ENCODE data around the gene RNF126. TPM values are rescaled to one million over a fixed set of nuclear protein-coding genes. Genes with fewer than 3 reads are reported as not detected.

RNF126 gene
- total RNA-seq, 1 experiment from 2014 or later = 61.2 TPM

GRCh38 chr19:645912-646778 lies 16.9 kb downstream of the RNF126 start:
- no peaks in the 10 kb centered on the region for H3K27me3 ChIP-seq (ENCODE audit: control insufficient read depth, insufficient read depth, low read length)
- no peak overlapping the region for H3K27ac ChIP-seq (ENCODE audit: low read length)
- intact Hi-C loops (cut with micrococcal nuclease; ENCODE audit: unreplicated experiment) = no loop called here
- ATAC-seq (0 out of 2 replicates have a peak, but pooled peaks have one; percentile 5), DNase-seq (ENCODE audit: low read depth, low spot score) (no peak)
- no peaks in the 10 kb centered on the region for H3K9me3 ChIP-seq (ENCODE audit: control insufficient read depth, insufficient read depth, low read depth, low read length)
- H3K36me3 ChIP-seq (ENCODE audit: control insufficient read depth, insufficient read depth, low read length) = no peaks in the 10 kb centered on the region; the same call in 1 of the 2 replicates
- in situ Hi-C loops (cut with HindIII; ENCODE audit: low pct_unique_long_range_greater_than_20kb, low sequenced_read_pairs) = no loop called here
- H3K4me3 ChIP-seq (ENCODE audit: low read depth in 2 of 2, low read length in 2 of 2) = no peak overlapping the region
- ChIA-PET POLR2A (no interaction called here), CTCF (no interaction called here)
- BruUV-seq (replicated peaks) = no TSS peak
- TF ChIP-seq SIN3A (IDR thresholded peaks at IDR 0.05; ENCODE audit: borderline replicate concordance, insufficient read depth, low read depth, low read length) (no peak), CTCF (IDR thresholded peaks at IDR 0.05) (no peak), TCF7L2 (IDR thresholded peaks at IDR 0.05; ENCODE audit: low read depth, low read length) (no peak), REST (IDR thresholded peaks at IDR 0.05; ENCODE audit: insufficient read depth in 1 of 2, low read depth in 2 of 2, low read length in 1 of 2) (no peak)
- no peaks in the 10 kb centered on the region for H3K4me1 ChIP-seq (ENCODE audit: control insufficient read depth, insufficient read depth, low read length)

GRCh38 chr19:644789-645188 lies 18.2 kb downstream of the RNF126 start:
- Histone ChIP-seq H3K27me3 (ENCODE audit: control insufficient read depth, insufficient read depth, low read length) (no peaks in the 10 kb centered on the region), H3K9me3 (ENCODE audit: control insufficient read depth, insufficient read depth, low read depth, low read length) (no peaks in the 10 kb centered on the region), H3K36me3 (ENCODE audit: control insufficient read depth, insufficient read depth, low read length) (no peaks in the 10 kb centered on the region; the same call in 1 of the 2 replicates), H3K4me1 (ENCODE audit: control insufficient read depth, insufficient read depth, low read length) (no peaks in the 10 kb centered on the region), H3K27ac (ENCODE audit: low read length) (no peak overlapping the region), H3K4me3 (ENCODE audit: low read depth in 2 of 2, low read length in 2 of 2) (no peak overlapping the region)
- intact Hi-C loops (cut with micrococcal nuclease; ENCODE audit: unreplicated experiment) = no loop called here
- ATAC-seq = 0 out of 2 replicates have a peak, but pooled peaks have one; percentile 9
- DNase-seq (ENCODE audit: low read depth, low spot score) = no peak
- TF ChIP-seq REST (IDR thresholded peaks at IDR 0.05; ENCODE audit: insufficient read depth in 1 of 2, low read depth in 2 of 2, low read length in 1 of 2) (no peak), SIN3A (IDR thresholded peaks at IDR 0.05; ENCODE audit: borderline replicate concordance, insufficient read depth, low read depth, low read length) (no peak), CTCF (IDR thresholded peaks at IDR 0.05) (no peak), TCF7L2 (IDR thresholded peaks at IDR 0.05; ENCODE audit: low read depth, low read length) (no peak), POLR2AphosphoS5 (IDR thresholded peaks at IDR 0.05; ENCODE audit: low read depth, low read length) (no peak)
- ChIA-PET POLR2A (no interaction called here), CTCF (no interaction called here)
- in situ Hi-C loops (cut with HindIII; ENCODE audit: low pct_unique_long_range_greater_than_20kb, low sequenced_read_pairs) = no loop called here
- no TSS peak for BruUV-seq (replicated peaks)

All from Panc1 (cell line).